ENCODE results near the gene KHSRP.
"Not testable (repeated sequence)": the region's sequence is repeated elsewhere in the genome, so short reads cannot be mapped to it uniquely, and the experiment has no call there.

KHSRP gene

GRCh38 chr19:6451583-6452222 lies 27.1 kb upstream of the KHSRP start:
- no peak for DNase-seq (ENCODE audit: low read depth)

- no peak for DNase-seq (ENCODE audit: low read depth)
Observed at GRCh38 chr19:6450166-6450565, 25.6 kb upstream of the KHSRP start.

GRCh38 chr19:6448045-6448444 lies 23.4 kb upstream of the KHSRP start:
- no peak for DNase-seq (ENCODE audit: low read depth)

GRCh38 chr19:6446452-6446851 lies 21.8 kb upstream of the KHSRP start:
- DNase-seq (ENCODE audit: low read depth): no peak

GRCh38 chr19:6443986-6444385 lies 19.4 kb upstream of the KHSRP start:
- DNase-seq (ENCODE audit: low read depth): no peak

- no peak for DNase-seq (ENCODE audit: low read depth)
Observed at GRCh38 chr19:6442087-6442688, 17.6 kb upstream of the KHSRP start.

GRCh38 chr19:6440905-6441304 lies 16.3 kb upstream of the KHSRP start:
- DNase-seq (ENCODE audit: low read depth): no peak

GRCh38 chr19:6439743-6440142 lies 15.1 kb upstream of the KHSRP start:
- no peak for DNase-seq (ENCODE audit: low read depth)

GRCh38 chr19:6433663-6434062 lies 9.1 kb upstream of the KHSRP start, which contains the start of gene SLC25A41:
Gene SLC25A41 (minus strand): TSS chr19:6433763. CDS start chr19:6433693, 70 bp downstream.
- no peak for DNase-seq (ENCODE audit: low read depth)

GRCh38 chr19:6433165-6433564 lies 8.6 kb upstream of the KHSRP start:
- no peak for DNase-seq (ENCODE audit: low read depth)

GRCh38 chr19:6431891-6432290 lies 7.3 kb upstream of the KHSRP start:
- DNase-seq (ENCODE audit: low read depth): no peak

- no peak for DNase-seq (ENCODE audit: low read depth)
Observed at GRCh38 chr19:6429419-6430221, 5.0 kb upstream of the KHSRP start.

- DNase-seq (ENCODE audit: low read depth): not testable (repeated sequence)
Observed at GRCh38 chr19:6428692-6429418, 4.2 kb upstream of the KHSRP start.

- no peak for DNase-seq (ENCODE audit: low read depth)
Observed at GRCh38 chr19:6427131-6427530, 2.5 kb upstream of the KHSRP start.

- DNase-seq (ENCODE audit: low read depth): no peak
Observed at GRCh38 chr19:6425732-6426620, 1.4 kb upstream of the KHSRP start.

GRCh38 chr19:6424939-6425731 lies 524 bp upstream of the KHSRP start:
- peak; percentile 87 for DNase-seq (ENCODE audit: low read depth)

- DNase-seq (ENCODE audit: low read depth): no peak
Observed at GRCh38 chr19:6423499-6424194, 964 bp downstream of the KHSRP start.

- DNase-seq (ENCODE audit: low read depth): no peak
Observed at GRCh38 chr19:6421075-6422014, 3.3 kb downstream of the KHSRP start.

GRCh38 chr19:6418562-6418932 lies 6.1 kb downstream of the KHSRP start:
- no peak for DNase-seq (ENCODE audit: low read depth)

All from stimulated activated CD8-positive, alpha-beta memory T cell treated with anti-CD3 and anti-CD28 coated beads, Interleukin-15, amount 100 ng/mL, for 24 hours (primary cell).